Neuronal stem cell (in vitro differentiated cells): ENCODE results near the gene SLC22A23.

Experiments
- DNase-seq: peaks from one replicate; pipeline ENCODE4 v3.0.0-alpha.2; 2013; ENCODE audit warnings: low spot score
- H2AFZ ChIP-seq: one replicate; pipeline ENCODE4 v1.6.1; 2013; ENCODE audit warnings: mild to moderate bottlenecking, low read length, inconsistent platforms
- H2AK5ac ChIP-seq: 2 replicates; pipeline ENCODE4 v1.6.1; 2013; ENCODE audit warnings: low read depth, mild to moderate bottlenecking, inconsistent platforms, low read length, moderate library complexity, mixed read lengths
- H2BK120ac ChIP-seq: 2 replicates; pipeline ENCODE4 v1.6.1; 2013; ENCODE audit warnings: low read depth, mild to moderate bottlenecking, inconsistent platforms, low read length, moderate library complexity, mixed read lengths
- H2BK12ac ChIP-seq: one replicate; pipeline ENCODE4 v1.6.1; 2013; ENCODE audit warnings: low read length, inconsistent platforms
- H2BK15ac ChIP-seq: 2 replicates; pipeline ENCODE4 v1.6.1; 2013; ENCODE audit warnings: mild to moderate bottlenecking, low read length, inconsistent platforms, mixed read lengths
- H2BK5ac ChIP-seq: one replicate; pipeline ENCODE4 v1.6.1; 2013; ENCODE audit warnings: inconsistent platforms, mild to moderate bottlenecking, low read length, moderate library complexity
- H3K14ac ChIP-seq: one replicate; pipeline ENCODE4 v1.6.1; 2013; ENCODE audit warnings: low read length, inconsistent platforms
- H3K18ac ChIP-seq: 2 replicates; pipeline ENCODE4 v1.6.1; 2013; ENCODE audit warnings: low read length, inconsistent platforms
- H3K23ac ChIP-seq: 2 replicates; pipeline ENCODE4 v1.6.1; 2013; ENCODE audit warnings: low read depth, mild to moderate bottlenecking, mixed read lengths, low read length, inconsistent platforms; ENCODE audit not compliant: poor library complexity
- H3K27ac ChIP-seq: replicated peaks from 3 replicates; pipeline ENCODE4 v1.5.1; 2013; ENCODE audit warnings: low read length, inconsistent platforms
- H3K27me3 ChIP-seq, 3 experiments: 2 replicates each; pipeline ENCODE4 v1.6.1; 2013; ENCODE audit warnings: low read length in 3 of 3, mild to moderate bottlenecking in 2 of 3, inconsistent platforms in 1 of 3, low read depth in 1 of 3, mixed read lengths in 1 of 3, moderate library complexity in 1 of 3; ENCODE audit not compliant: control insufficient read depth in 3 of 3, insufficient read depth in 3 of 3
- H3K36me3 ChIP-seq, 2 donors: replicated peaks in 1 of 2; 2 replicates each; pipeline ENCODE4 v1.6.1; 2013; ENCODE audit warnings: low read length in 2 of 2; ENCODE audit not compliant: control insufficient read depth in 2 of 2, insufficient read depth in 2 of 2
- H3K4ac ChIP-seq: 2 replicates; pipeline ENCODE4 v1.6.1; 2013; ENCODE audit warnings: inconsistent platforms, mild to moderate bottlenecking, low read length, moderate library complexity
- H3K4me1 ChIP-seq, 2 donors: 1 replicate in 1 of 2; 2 replicates in 1 of 2; pipeline ENCODE4 v1.6.1; 2013; ENCODE audit warnings: low read length in 2 of 2, low read depth in 1 of 2; ENCODE audit not compliant: control insufficient read depth in 2 of 2, insufficient read depth in 1 of 2
- H3K4me2 ChIP-seq: one replicate; pipeline ENCODE4 v1.6.1; 2013; ENCODE audit warnings: mild to moderate bottlenecking, low read length, inconsistent platforms; ENCODE audit not compliant: insufficient read depth, poor library complexity, severe bottlenecking
- H3K4me3 ChIP-seq, 2 donors: 2 replicates each; pipeline ENCODE4 v1.5.1; 2013; ENCODE audit warnings: low read length in 2 of 2, mild to moderate bottlenecking in 2 of 2, inconsistent platforms in 1 of 2, moderate library complexity in 1 of 2
- H3K79me1 ChIP-seq: one replicate; pipeline ENCODE4 v1.6.1; 2013; ENCODE audit warnings: low read depth, mild to moderate bottlenecking, inconsistent platforms, low read length, moderate library complexity
- H3K9ac ChIP-seq: one replicate; pipeline ENCODE4 v1.6.1; 2013; ENCODE audit warnings: mild to moderate bottlenecking, low read depth, low read length, inconsistent platforms; ENCODE audit not compliant: poor library complexity
- H3K9me3 ChIP-seq, 2 donors: replicated peaks in 1 of 2; 2 replicates each; pipeline versions ENCODE3 to v1.6.1; 2013; ENCODE audit warnings: low read length in 2 of 2, mild to moderate bottlenecking in 2 of 2, inconsistent platforms in 1 of 2, low read depth in 1 of 2, mixed read lengths in 1 of 2, moderate library complexity in 1 of 2; ENCODE audit not compliant: control insufficient read depth in 2 of 2, insufficient read depth in 1 of 2
- H4K8ac ChIP-seq: one replicate; pipeline ENCODE4 v1.6.1; 2013; ENCODE audit warnings: low read depth, mild to moderate bottlenecking, inconsistent platforms, low read length, moderate library complexity
- H4K91ac ChIP-seq: one replicate; pipeline ENCODE4 v1.6.1; 2013; ENCODE audit warnings: low read length, low read depth, mild to moderate bottlenecking, inconsistent platforms; ENCODE audit not compliant: poor library complexity
- WGBS, 2 donors: extraction: QIAGEN DNeasy Blood & Tissue Kit; methylation state at CpG; one replicate each; pipeline ENCODE4 v1.1.7; 2013; ENCODE audit warnings: missing lambda C conversion rate in 2 of 2, mixed read lengths in 1 of 2; ENCODE audit not compliant: insufficient read length in 2 of 2, insufficient replicate concordance in 1 of 2; ENCODE audit errors: extremely low coverage in 2 of 2; 5-methylcytosine and 5-hydroxymethylcytosine counted together

Gene SLC22A23

DNA sequence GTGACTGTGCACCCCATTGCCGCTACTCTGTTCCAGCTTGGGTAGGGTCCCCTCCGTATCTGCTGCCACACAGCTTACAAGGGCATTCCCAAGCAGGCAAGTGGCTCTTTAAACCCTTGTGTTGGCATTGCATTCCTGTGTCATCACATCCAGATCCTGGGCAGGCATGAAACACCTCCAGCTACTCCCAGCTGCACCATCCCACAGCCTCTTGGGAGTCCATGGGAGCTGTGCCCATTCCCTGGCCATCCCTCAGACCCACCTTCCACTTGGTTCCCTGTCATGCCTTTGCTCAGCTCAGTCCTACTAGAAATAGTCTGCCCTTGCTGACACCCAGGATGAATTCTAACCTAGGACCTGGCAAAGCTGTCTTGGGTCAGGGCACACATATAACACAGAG lies 110.4 kb downstream of the SLC22A23 start:
- Histone ChIP-seq H3K36me3 (no peaks in the 10 kb centered on the region), H3K4me1 (peaks cover 31 to 65% of the 10 kb centered on the region in 2 donors)

DNA sequence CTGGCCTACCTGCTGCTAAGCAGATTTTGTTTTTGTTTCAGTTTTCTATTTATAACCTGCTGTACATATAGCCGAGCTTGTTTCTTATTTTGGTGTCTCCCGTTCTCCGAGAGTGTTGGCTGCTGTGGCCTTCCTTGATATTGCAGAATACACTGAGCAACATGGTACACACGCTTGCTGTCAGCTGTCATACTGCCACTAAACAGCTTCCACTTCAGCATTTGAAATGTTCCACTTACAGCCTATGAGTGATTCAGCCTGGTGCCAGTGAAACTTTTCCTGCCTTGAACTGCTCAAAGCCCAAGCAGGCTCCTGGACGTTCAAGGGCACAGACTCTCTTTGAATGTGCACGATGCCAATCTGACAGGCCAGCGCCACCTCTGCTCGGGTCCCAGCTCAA lies 111.0 kb downstream of the SLC22A23 start:
- WGBS, 2 donors: no CpG with 5 or more reads among the region's 8 CpGs
- H3K9me3 ChIP-seq: peaks cover 0 to 3% of the 10 kb centered on the region in 2 donors
- H2AK5ac ChIP-seq: peak overlapping the region; percentile 95
- DNase-seq: no peak
- H3K4me2 ChIP-seq: no peak overlapping the region
- peaks cover 36 to 66% of the 10 kb centered on the region in 2 donors for H3K4me1 ChIP-seq
- H3K23ac ChIP-seq: no peak overlapping the region
- peak overlapping the region; percentile 1 for H3K14ac ChIP-seq
- no peak overlapping the region for H3K18ac ChIP-seq
- H2BK120ac ChIP-seq: no peak overlapping the region
- no peaks in the 10 kb centered on the region for H3K27me3 ChIP-seq
- no peaks in the 10 kb centered on the region for H3K79me1 ChIP-seq
- no peak overlapping the region for H4K91ac ChIP-seq
- H3K36me3 ChIP-seq: no peaks in the 10 kb centered on the region
- H3K27ac ChIP-seq: no peak overlapping the region
- peak overlapping the region; percentile 52 for H4K8ac ChIP-seq
- H3K4ac ChIP-seq: no peak overlapping the region
- no peak overlapping the region for H3K9ac ChIP-seq
- H3K4me3 ChIP-seq: no peak overlapping the region
- no peak overlapping the region for H2AFZ ChIP-seq
- H2BK12ac ChIP-seq: peak overlapping the region; percentile 86
- peak overlapping the region; percentile 35 for H2BK5ac ChIP-seq
- peak overlapping the region; percentile 86 for H2BK15ac ChIP-seq

More for the DNA sequence above, 110.4 kb downstream of the SLC22A23 start:
- H4K91ac ChIP-seq: no peak overlapping the region
- H2BK5ac ChIP-seq: peak overlapping the region; percentile 35
- no peaks in the 10 kb centered on the region for H3K79me1 ChIP-seq
- H3K27me3 ChIP-seq: no peaks in the 10 kb centered on the region
- H3K27ac ChIP-seq: no peak overlapping the region
- H3K4me2 ChIP-seq: no peak overlapping the region
- no peak overlapping the region for H3K23ac ChIP-seq
- no peak overlapping the region for H2AFZ ChIP-seq
- no peak overlapping the region for H3K14ac ChIP-seq
- H4K8ac ChIP-seq: peak overlapping the region; percentile 52
- peak overlapping the region; percentile 5 for H3K18ac ChIP-seq
- H3K4ac ChIP-seq: no peak overlapping the region
- no CpG with 5 or more reads among the region's 2 CpGs for WGBS, 2 donors
- H2AK5ac ChIP-seq: peak overlapping the region; percentile 95
- no peak for DNase-seq
- peak overlapping the region; percentile 86 for H2BK12ac ChIP-seq
- H3K4me3 ChIP-seq: no peak overlapping the region
- H3K9me3 ChIP-seq: peaks cover 0 to 3% of the 10 kb centered on the region in 2 donors
- H2BK120ac ChIP-seq: no peak overlapping the region
- peak overlapping the region; percentile 86 for H2BK15ac ChIP-seq
- H3K9ac ChIP-seq: no peak overlapping the region

DNA sequence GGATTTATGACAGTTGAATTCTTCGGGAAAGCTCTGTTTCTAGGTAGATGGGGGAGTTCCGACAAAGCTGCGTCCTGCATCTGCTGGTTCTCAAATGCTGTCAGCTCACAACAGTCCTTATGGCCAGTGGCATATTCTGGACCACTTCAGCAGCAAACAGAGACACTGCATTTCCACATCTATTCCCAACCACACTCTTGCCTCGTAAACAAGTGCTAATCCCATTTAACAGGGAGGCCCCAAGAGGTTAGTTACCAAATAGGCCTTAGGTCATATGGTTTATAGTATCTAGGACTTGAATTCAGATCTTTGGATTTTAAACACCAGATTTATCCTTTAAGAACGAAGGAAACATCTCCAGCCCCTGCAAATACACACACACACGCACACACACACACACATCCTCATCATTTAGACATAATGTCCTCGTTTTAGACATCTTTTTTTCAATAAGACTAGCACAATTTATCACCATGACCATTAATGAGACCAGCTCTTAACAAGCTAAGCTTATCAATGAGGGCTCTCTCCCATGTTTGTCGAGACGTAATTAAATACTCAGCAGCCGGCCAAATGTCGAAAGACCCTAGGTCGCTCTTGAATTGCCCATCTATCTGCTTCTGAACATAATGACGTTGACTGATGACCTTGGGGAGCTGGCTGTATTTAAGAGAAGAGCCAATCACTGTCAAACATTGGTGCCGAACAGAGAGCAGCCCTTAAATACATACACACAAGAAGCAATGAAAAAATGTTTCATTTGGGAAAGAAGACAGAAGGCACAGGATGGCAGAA lies 113.6 kb downstream of the SLC22A23 start:
- H2AFZ ChIP-seq: no peak overlapping the region
- no peak overlapping the region for H2BK5ac ChIP-seq
- H3K27ac ChIP-seq: no peak overlapping the region
- DNase-seq: no peak
- no peak overlapping the region for H4K91ac ChIP-seq
- WGBS, 2 donors: no CpG with 5 or more reads among the region's 14 CpGs
- H2BK120ac ChIP-seq: no peak overlapping the region
- H3K23ac ChIP-seq: no peak overlapping the region
- H4K8ac ChIP-seq: no peak overlapping the region
- H2AK5ac ChIP-seq: no peak overlapping the region
- H3K18ac ChIP-seq: no peak overlapping the region
- no peak overlapping the region for H3K9ac ChIP-seq
- no peaks in the 10 kb centered on the region for H3K79me1 ChIP-seq
- no peaks in the 10 kb centered on the region for H3K36me3 ChIP-seq
- H3K4me2 ChIP-seq: no peak overlapping the region
- H2BK15ac ChIP-seq: no peak overlapping the region
- H3K4me3 ChIP-seq: no peak overlapping the region
- H2BK12ac ChIP-seq: no peak overlapping the region
- H3K14ac ChIP-seq: no peak overlapping the region
- H3K4ac ChIP-seq: no peak overlapping the region
- H3K4me1 ChIP-seq: peaks cover 41 to 69% of the 10 kb centered on the region in 2 donors
- no peaks in the 10 kb centered on the region for H3K27me3 ChIP-seq
- peaks cover 0 to 3% of the 10 kb centered on the region in 2 donors for H3K9me3 ChIP-seq

DNA sequence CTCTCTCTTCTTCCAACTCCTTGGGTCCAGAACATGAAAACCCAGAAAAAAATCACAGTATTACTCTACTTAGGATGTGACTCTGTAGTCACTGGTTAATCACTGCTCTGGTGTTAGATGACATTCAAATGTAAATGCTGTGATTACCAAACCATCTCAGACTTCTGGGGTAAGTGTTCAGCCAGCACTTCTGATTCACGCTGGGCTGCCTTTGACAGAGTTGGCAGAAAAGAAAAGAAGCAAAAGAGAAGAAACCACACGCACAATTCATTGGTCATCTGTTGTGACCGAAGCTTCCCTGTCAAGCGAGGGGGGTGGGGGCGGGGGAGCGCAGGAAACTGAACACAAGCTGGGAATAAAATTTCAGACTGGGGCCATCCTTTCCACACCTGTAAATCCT lies 115.4 kb downstream of the SLC22A23 start:
- Histone ChIP-seq H2BK5ac (no peak overlapping the region), H3K27me3 (no peaks in the 10 kb centered on the region), H3K27ac (peak overlapping the region; percentile 50), H3K4me2 (no peak overlapping the region), H4K91ac (no peak overlapping the region), H2BK120ac (no peak overlapping the region), H3K4me1 (peaks cover 46 to 74% of the 10 kb centered on the region in 2 donors), H3K9ac (no peak overlapping the region), H2AK5ac (no peak overlapping the region), H3K36me3 (no peaks in the 10 kb centered on the region), H3K4me3 (no peak overlapping the region), H3K4ac (no peak overlapping the region), H3K14ac (no peak overlapping the region), H3K18ac (no peak overlapping the region), H3K79me1 (no peaks in the 10 kb centered on the region), H3K23ac (no peak overlapping the region), H4K8ac (no peak overlapping the region), H3K9me3 (peaks cover 0 to 2% of the 10 kb centered on the region in 2 donors), H2AFZ (no peak overlapping the region), H2BK12ac (no peak overlapping the region), H2BK15ac (no peak overlapping the region)
- WGBS, 2 donors: no CpG with 5 or more reads among the region's 6 CpGs
- DNase-seq: no peak
